Pons (tissue), 1 donor: ENCODE data around the gene ZCCHC24.

Source experiments
- DNase-seq: peaks from one replicate; pipeline ENCODE4 v3.0.0-alpha.2; 2016; ENCODE audit warnings: low spot score

Gene ZCCHC24

DNA sequence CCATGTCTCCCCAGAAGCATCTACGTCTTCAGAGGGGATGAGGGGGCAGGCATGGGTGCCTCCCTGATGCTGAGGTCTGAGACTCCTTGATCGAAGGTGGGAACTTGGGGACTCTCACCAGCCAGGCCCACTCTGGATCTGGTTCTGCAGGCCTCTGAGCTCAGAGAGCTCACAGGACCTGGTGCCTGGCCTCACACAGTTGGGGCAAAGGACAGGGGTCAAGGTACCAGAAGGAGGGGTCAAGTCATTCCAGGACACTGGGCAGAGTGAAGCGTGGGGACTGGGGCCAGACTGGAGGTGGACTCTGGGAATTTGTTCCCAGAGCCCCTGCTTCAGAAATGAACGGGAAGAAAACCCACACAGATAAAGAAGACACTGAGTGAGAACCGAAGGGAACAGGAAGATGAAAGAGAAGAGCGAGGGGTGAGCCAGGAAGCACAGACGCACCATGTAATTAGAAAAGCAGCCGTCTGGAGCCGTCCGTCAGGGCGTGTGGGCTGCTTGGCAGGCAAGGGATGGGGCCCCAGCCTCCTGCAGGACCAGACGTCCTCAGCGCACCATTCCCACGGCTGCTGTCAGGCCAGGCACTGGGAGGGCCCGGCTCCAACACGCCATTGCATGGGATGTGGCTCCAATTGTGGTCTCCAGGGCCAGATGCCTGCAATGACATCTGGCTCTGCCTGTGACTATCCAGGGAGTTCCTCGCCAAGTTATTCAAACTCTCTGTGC lies 47.7 kb downstream of the ZCCHC24 start:
- no peak for DNase-seq

DNA sequence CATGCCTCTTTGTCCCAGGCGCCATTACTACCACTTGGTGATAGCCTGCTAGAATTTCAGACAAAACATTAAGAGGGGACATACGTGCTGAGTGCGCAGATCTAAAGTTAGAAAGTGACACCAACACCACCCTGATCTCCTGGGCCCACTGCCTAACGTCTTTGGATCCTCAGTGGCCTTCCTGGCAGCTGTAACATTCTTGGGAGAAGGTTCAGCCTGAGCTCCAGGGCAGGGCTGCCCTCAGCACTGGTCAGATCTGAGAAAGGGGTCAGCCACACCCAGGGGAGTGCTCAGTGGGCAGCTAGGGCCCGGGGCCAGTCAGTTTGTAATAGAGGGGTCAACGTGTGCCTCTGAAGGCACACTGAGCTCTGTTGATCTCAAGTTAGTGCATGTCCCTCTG lies 48.4 kb downstream of the ZCCHC24 start:
- no peak for DNase-seq

DNA sequence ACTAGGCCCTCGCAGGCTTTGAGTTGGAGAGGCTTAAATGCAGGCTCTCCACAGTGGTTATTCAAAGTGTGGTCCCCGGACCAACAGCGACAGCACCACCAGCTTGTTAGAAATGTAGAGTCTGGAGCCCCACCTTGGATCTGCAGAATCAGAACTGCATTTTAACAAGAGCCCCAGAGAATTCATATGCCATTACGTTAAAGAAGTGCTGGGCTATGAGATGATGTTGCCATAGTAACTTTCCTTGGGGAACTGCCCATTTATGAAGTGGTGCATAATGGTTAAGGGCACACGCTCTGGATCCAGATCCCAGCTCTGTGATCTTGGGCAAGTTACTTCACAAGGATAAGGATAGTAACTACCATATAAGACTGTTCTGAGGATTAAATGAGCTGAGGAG lies 48.9 kb downstream of the ZCCHC24 start:
- no peak for DNase-seq

DNA sequence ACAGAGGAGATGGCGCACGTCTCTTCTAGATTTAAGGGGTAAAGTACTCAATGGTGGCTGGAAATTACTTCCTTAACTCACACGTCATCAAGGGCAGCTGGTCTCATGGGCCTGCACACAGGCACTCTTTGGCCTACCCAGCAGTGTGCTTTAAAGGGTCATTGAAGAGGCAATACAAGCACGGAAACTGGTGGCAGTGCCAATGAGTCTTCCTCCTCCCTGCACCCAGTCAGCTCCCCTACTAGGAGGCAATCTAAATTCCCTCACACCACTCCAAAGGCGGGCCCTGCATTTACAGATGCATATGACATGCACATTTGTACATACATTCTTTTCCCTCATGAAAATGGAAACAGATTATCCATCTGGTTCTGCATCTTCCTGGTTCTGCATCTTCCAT lies 50.8 kb downstream of the ZCCHC24 start:
- no peak for DNase-seq

DNA sequence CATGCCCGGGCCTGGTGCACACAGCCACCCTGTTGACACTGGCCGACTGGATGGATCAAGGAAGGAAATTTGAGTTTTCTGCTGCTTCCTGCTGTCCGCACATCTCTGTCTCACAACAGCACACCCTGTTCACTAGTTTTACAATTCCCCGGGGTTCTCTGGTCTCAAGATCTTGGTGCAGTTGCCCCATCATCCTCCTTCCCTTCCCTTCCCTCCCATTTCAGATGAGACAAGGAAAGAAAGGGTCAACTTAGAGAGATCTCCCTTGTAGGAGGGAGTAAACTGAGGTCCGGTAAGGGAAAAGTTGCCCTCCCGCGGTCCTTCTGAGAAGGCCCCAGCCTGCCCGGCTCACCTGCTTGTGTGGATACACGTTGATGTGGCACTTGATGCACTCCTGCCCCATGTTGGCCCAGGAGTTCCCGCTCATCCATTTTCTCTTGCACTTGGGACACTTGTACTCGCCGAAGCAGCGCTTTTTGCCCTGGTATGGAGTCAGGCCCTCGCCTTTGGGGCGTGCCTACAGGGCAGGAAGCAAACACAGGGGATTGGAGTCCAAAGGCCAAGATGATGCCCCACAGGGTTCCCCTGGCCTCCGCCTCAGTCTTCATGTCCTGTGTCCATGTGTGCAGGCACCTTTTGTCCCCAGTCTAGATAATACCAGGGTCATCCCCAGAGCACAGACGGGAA lies 51.4 kb downstream of the ZCCHC24 start:
- DNase-seq, result no peak

DNA sequence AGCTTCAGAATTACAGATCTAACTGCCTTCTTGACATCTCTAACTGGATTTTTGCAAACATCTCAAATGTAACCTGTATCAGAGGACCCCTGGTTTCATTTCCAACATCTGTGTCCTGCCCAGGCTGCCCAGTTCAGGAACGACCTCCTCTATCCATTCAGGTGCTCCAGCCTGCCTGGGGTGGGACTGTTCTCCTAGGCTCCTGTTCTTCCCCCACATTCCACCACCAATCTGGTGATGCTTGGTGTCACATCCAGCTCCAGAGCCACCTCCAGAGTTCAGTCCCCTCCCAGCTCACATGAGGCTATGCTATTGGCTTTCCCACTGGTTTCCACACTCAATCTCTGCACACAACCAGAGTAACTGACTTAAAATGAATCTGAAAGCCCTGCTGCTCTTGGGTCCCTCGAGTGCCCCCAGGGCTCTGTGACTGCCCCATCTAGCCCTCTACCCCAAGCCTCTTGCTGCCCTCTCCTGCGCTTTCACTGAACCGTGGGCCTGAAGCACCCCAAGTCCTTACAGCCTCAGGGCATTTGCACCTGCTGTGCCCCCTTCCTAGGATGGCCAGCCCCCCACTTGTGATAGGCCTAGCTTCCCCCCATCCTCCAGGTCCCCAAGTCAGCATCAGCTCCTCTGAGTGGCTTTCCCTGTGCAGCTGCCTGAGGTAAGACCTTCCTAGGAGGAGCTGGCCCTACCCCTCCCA lies 52.1 kb downstream of the ZCCHC24 start:
- DNase-seq, result no peak

DNA sequence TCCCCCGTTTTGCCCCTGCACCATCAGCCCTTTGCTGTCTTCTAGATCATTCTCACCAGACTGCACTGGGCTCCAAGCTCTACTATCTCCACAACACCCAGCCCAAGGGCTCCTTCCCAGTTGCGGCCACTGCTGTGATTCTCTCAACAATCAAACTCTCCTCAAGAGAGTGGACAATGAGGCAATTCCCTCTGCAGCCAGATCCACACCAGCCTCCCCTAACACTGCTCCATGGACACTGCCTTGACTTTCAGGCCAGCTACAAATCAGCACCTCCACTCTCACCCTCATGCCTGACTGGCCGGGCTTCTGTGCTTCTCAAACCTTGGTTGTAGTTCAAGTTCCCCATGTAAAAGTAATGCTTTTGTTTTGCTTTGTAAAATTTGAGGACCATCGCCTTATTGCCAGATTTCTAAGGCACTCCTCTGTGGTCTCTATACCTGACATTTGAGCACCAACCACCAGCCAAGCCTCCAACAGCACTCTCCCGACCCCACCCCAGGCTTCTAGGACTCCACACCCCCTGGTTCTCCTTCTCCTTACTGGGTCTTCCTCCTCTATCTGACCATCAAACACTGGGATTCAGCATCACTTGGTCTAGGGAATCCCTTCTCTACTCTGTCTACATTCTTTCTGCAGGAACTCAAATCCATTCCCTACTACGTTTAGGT lies 52.8 kb downstream of the ZCCHC24 start:
- DNase-seq, result no peak

DNA sequence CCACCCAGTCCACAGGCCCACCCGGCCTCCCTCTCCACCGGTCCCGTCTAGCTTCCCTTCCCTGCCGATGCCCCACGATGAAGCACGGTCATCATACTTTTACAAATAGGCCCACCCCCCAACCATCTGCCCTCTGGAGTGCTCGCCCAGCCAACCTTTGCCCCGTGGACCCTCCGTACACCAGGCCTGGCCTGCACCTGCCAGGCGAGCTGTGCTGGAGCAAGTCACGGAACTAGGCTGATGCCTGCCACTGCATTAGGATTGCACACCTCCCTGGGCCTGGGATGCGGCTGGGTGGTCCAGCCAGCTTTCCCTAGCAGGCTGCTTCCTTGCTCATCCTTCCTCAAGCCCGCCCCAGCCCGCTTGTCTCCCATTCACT lies 53.4 kb downstream of the ZCCHC24 start:
- no peak for DNase-seq

DNA sequence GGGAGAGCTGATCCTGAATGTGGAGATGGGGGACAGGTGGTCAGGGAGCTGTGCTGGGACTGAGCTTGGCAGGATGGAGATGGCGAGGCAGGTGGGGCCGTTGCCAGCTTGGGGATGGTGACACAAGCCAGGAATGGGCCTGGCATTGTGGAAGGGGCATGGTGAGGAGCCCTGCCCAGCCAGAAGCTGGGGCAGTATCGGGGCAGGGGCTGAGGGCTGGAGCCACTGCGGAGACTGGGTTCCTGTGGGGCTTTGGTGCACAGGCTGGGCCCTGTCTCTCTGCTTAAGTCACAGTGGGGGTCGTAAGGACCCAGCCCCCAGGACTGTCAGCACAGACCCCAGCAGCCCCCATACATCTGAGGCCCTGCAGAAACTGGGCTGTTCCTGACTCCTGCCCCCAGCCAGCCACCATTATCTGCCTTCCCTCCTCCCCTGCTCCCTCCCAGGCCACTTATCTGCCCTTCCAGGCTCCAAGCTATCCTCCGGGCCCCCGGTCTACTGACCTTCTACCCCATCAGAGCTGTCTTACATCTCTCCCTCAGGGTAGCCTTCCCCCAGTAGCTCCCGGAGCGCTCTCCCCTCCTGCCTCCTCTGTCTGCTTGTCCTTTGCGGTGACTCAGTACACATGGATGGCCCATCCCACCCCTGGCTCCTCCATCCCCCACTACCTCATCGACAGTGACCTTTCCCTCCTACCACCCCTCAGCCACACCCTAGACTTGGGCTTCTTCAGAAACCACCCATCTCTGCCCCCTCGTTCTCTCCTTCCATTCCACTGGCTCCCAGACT lies 54.0 kb downstream of the ZCCHC24 start:
- DNase-seq, result no peak

DNA sequence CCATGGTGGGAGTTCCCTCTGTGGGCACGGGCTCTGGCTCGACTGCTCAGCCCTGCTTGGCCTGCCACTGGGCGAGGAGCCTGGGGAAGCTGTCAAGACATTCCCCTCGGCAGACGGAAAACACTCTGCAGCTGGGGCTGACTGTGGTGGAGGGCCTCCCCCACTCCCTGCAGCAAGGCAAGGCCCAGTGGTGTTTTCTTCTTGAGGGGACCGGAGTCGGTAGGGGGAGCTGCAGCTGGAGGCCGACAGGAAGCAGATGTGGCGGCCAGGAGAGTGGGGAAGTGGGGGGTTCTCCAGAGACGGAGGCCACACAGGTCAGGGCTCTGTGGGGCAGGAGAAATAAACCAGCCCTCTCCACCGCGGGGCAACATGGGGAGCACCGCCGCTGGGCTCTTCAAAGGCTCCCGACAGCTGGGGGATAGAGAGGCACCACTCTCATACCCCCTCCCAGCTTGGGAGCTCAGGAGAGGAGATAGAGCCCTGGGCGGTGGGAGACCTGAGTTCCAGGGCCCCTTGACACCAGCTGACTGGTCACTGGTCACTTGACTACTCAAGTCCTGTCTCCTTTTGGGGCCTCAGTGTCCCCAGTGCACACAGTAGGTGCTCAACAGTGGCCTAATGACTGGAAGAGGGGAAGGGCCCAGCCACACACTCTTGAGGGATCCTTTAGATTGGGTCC lies 54.7 kb downstream of the ZCCHC24 start:
- no peak for DNase-seq

DNA sequence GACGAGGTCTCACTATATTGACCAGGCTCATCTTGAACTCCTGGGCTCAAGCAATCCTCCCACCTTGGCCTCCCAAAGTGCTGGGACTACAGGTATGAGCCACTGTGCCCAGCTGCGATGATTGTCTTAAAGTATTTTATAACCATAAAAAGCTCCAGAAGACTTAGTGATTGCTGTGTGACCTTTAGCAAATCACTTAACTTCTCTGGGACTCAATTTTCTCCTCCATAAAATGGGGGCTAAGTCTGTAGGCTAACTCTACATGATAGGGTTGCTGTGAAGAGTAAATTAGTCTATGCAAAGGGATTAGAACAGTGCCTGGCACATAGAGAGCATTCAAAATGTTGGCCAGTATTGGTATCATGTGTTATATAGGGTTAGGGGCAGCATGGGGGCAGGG lies 55.4 kb downstream of the ZCCHC24 start:
- DNase-seq, result no peak

DNA sequence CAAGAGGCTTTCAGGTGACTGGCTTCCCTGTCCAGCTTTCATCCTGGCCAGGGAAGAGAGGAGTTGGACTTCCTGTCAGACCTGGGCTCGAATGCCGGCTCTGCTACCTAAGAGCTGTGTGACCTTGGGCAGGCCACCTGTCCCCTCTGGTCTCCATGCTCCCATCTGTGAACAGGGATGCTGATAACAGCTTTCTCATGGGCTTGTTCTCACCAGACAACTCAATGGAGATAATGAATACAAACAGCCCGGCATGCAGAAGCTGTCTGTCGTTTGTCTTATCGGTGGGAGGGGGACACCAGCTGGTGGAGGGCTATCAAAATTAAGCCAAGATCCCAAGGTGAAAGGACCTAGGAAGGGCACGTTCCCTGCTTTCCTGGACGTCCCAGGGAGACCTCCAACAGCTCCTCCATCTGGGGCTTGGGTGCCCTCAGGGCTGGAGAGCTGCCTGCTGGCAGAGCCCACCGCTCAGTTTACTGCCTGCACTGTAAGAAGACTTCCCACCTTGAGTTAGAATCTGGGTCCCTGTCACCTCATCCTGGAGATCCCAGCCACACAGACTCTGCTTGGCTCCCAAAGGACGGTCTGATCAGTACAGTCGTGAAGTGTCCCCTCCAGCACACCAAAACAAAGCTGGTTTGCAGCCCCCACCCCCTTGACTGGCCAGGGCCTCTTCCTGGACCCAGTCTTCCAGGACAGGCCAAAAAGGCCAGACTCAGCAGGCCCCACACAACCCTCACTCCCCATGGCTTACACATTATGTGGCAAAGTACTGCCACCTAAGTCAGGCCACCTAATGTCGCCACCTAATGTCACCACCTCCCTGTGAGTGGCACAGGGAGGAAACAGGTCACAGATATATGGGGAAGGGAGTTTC lies 57.2 kb downstream of the ZCCHC24 start:
- DNase-seq, result no peak

DNA sequence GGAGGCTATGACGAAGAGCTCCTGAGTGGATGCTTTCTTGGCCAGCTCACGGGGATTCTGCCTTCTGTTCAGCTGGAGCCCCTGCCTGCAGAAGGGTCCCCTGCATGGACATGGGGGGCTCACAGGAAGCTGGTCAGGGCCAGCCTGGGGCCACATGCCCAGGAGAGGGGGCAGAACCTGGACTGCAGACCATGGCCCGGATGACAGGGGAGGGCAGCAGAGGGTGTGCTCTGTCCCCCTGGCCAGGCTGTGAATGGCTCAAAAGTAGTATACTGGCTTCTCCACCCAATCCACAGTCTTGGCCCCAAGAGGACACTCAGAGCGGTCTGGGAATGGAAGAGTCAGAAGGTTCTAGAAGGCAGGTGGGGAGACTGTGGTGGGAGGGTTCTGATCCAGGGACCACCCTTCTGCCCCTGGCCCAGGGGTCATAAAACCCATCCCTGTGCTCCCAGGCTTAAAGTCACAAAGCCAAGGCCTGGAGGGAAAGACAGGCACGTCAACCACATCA lies 57.9 kb downstream of the ZCCHC24 start:
- no peak for DNase-seq

DNA sequence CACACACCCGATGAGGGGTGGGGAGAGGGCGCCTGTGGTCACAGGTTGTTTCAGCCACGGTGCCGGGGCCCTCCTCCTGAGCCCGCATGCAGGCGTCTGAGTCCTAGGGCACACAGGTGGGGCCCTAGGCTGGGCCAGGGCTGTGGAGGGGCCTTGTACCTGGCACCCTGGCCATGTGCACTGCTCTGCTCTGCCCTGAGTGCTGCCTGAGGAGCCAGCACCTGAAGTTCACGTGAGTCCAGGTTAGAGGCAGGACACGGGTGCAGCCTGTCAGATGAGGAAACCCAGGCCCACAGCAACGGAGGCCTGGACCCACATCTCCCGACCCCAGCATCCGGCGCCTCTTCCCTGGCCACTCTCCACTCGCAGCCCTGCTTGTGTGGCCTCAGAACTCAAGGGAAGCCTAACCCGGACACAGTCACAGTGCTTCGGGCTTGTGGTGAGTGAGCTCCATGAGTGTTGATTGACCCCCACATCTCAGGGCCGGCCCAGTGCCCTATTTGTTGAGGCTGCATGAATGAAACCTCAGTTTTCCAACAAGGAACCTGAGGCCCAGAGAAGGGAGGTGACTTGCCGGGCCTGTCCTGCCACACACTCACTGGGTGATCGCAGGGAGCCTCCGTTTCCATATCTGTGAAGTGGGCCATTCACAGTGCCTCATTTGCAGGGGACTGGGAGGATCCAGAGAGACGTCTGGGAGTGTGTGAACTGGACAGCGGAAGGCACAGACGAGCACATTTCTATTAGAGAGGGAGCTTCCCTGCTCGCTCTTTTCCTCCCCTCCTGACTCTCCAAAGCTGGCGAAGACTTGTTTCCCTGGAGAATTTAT lies 58.6 kb downstream of the ZCCHC24 start:
- DNase-seq, result no peak

DNA sequence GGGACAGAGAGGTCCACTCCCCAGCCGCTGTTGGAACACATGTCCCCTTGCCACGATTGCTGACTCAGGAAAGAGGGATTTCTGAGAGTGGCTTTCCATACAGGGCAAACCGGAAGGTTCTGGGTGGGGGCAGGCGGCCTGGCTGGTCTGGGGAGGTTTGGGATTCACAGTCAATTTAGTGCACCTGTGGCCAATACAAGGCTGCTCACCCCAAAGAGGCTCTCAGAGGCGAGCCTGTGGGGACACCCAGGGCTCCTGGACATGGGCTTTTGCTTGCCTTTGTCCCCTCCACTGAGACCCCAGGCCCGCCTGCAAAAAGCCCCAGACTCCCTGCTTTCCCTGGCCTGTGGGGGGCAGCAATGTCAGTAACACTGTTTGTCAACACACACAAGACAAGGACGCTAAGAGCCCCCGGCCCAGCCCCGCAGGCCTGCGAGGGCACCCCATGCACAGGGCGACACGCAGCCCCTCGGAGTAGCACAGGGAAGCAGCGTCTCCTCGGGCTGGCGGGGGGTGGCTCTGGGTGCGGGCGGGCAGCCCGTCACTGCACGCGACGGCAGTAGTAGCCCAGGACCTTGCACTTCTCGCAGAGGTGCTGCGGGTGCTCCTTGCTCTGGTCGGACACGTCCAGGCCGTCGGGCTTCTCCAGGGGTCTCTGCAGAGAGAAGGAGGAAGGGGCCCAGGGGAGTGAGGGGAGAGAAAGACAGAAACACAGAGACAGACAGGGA lies 59.5 kb downstream of the ZCCHC24 start:
- no peak for DNase-seq

DNA sequence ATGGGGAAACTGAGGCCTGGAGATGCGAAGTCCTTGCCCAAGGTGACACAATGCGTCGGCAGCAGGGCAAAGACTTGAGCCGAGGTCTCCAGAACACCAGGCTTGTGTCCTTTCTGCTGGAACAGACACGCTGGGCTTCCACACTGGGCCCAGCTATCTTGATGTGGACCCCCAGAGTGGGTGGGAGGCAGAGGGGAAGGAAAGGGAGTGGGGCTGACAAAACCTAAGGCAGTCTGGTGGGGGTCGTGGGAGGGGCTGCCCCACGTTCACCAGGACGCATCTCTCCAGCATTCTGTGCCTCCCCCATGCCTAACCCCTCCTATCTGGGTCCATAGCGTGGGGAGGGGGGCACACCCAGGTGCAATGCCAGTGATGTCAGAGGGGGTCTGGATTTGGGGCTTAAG lies 60.0 kb downstream of the ZCCHC24 start:
- no peak for DNase-seq

DNA sequence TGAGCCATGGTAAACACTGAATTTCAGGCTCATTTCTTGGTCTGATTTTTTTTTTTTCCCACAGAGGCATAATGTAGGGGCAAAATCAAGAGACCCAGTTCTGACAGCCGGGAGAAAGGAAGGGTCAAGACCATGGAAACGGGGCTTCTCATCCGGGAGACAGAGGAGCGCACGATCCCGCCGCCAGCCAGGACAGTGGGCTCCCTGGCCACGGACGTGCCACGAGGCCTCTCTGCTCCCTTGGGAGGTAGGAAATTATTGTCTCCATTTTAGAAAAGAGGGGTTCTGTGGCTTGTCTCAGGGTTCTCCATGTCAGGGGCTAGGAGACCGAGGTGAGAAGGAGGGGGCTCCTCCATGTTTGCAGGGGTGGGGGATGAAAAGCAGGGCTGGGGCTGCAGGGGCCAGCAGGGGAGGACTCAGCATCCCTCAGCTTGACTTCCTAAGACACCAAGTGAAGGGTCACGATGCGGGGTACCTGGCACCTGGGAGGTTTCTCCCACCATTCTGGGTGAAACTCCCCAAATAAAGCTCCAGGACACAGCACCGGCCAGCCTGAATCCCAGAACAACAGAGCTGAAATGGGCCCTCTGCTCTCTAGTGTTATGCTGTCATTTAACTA lies 60.5 kb downstream of the ZCCHC24 start:
- DNase-seq, result no peak

DNA sequence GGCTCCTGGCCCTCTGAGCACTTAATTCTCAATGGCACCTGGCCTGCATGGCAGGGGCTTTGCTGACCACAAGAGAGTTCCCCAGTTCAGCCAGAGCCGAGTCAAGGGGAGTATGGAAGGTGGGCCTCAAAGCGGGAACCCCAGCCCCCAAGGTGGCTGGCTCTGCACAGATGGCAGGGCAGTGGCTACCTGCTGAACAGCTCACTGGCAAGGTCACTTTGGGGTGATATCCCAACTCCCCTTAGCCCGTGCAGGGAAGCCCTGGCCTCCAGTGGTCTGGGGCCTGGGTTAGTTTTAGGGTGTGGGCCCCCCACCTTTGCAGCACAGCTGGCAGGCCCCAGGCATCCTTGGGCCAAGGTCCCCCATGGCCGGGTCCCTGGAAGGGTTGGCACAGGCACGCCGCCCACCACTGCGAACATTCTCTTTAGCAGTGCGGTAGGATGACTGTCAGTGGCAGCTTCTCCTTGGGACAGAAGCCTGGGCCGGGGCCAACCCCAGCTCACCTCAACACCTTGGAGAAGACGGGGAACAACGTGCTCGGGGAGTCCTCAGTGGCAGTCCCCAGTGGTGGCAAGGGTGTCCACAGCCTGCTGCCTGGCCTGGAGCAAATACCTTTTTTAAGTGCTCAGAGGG lies 61.3 kb downstream of the ZCCHC24 start:
- no peak for DNase-seq
